Amniotic stem cell (primary cell): ENCODE results near the gene CD160.
"Not testable (repeated sequence)": the region's sequence is repeated elsewhere in the genome, so short reads cannot be mapped to it uniquely, and the experiment has no call there.

ENCODE experiments used
- DNase-seq: peaks from one replicate; lab custom pipeline; 2025; lab: John Stamatoyannopoulos, UW

Gene CD160, protein sequence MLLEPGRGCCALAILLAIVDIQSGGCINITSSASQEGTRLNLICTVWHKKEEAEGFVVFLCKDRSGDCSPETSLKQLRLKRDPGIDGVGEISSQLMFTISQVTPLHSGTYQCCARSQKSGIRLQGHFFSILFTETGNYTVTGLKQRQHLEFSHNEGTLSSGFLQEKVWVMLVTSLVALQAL

DNA sequence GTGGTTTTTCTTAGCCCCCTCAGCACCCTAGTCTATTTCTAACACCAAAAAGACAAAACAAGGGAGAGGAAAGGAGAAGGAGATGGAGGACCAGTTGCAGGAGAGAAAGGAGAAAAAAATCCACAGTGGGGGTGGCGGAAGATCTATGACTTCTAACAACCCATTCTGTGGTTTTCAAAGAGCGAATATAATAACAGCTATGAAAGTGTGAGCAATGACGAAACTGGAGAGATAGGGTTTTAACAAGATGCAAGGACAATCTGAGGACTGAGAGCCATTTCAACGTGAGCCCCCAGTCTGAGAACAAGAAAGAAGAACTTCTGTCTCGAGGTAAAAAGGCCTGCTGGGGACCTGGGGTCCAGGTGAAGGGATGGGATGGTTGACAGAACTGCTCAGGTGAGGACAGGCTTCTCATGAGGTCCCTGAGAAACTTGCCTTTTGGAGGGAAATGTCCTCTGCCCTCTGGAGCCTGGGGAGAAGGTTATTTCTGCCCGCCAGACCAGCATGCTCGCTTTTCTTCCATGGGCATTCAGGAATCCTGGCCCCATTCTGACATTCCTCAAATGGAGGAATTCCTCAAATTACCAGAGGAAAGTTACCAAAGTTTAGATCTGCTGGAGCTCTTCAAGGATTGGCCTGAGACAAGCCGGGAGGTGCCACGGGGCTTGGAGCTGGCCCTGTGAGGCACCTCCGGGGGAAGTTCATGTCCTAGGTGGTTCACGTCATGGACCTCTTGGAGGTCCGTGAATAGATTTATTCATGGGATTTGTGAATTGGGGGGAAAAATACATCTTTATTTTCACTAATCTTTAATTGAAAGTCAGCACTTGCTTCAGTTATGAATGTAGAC lies at the start of gene CD160:
Gene CD160 (plus strand): TSS at position 270 of the 850 bp plus-strand sequence. CDS start 8,829 bp downstream, outside the sequence.
- DNase-seq = no peak

DNA sequence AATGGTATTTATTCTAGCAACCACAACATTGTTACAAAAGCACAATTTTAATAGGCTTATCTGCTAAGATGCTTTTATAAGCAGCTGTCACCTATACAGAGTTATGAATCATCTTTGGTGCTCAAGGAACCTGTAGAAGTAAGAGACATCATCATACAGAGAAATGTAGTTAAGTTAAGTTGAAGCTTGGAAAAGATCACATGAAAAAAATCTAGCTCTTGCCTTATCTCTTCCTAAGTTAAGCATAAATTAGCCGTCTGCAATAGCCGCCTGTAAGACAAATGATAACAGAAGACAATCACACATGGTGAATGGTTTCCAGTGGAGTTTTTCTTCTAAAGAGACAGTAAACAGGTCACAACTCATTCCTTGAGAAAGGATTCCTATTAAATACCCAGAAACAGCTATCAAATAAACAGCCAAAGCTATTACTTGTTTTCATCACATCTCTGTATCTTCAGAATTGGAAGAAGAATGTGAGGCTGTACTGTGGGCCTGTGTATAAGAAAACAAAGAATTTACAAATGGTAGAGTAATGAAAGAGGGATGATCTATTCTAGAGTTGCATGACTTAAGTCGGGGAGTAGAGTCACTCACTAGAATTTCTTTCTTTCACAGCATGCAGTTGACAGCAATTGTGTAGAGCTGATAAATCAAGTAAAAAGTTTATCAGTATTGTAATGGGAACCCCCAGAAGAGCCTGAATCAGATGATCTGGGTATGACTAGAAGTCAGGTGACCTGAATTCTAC lies 48.1 kb upstream of the CD160 start:
- DNase-seq = not testable (repeated sequence)

DNA sequence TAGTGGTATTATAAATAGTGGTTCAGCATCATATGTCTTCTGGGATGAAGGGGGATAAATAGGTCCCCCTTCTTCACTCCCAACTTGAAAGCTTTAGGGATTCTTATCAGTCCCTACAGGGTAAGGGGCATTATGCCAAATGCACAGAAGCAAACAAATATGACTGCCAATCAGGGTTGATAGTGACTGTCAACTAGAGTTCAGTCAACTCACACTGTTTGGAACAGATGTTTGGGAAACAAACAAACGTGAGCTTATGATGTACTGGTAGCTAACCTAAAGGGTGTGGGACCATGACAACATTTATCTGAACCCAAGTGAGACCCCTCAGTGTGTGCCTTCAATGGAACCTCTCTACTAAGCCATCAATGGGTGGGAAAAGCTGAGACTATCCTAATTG lies 46.1 kb upstream of the CD160 start:
- not testable (repeated sequence) for DNase-seq

DNA sequence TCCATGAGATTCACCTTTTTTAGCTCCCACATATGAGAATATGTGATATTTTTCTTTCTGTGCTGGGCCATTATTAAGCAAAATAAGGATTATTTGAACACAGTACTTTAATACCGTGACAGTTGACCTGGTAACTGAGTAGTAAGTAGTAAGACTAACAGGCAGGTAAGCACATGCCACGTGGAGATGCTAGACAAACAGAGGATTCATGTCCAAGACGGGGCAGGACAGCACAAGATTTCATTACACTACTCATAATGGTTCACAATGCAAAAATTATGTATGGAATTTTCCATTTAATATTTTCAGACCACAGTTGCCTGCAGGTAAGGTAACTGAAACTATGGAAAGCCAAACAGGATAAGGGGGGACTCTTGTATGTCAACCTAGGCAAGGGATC lies 34.4 kb upstream of the CD160 start:
- not testable (repeated sequence) for DNase-seq

DNA sequence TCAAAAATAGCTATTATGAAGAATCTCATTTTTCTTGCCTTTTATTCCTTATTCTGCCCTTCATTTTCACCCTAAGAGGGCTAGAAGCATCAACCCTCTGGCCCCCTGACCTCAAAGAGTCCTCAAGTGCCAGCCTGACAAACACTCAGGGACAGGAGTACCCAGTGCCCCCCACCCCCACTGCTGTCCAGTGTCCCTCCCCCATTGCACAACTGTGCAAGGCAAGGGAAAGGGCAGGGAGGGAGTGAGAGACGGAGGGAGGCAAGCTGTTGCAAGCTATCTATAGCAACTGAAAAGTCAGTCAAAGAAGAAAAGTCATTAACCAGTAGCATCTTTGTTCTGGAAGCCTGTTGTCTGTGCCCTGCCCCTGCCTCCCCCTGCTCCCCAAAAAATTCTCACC lies 33.2 kb upstream of the CD160 start:
- not testable (repeated sequence) for DNase-seq

DNA sequence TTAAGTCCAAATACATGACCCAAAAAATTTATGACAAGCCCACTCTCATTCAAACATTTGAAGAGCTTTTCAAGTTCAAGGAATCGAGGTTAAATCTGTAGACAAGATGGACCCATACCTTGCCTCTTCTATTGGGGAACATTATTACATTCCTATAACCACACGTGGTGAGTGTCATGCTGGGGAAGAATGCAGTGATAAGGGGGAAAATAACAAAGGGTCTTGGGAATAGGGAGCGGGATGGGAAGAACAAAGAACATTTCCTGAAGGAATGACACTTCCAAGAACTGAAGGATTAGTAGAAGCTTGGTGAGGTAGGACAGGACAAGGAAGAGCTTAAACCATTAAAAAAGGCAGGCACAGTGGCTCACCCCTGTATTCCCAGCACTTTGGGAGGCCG lies 31.0 kb upstream of the CD160 start:
- DNase-seq = no peak

DNA sequence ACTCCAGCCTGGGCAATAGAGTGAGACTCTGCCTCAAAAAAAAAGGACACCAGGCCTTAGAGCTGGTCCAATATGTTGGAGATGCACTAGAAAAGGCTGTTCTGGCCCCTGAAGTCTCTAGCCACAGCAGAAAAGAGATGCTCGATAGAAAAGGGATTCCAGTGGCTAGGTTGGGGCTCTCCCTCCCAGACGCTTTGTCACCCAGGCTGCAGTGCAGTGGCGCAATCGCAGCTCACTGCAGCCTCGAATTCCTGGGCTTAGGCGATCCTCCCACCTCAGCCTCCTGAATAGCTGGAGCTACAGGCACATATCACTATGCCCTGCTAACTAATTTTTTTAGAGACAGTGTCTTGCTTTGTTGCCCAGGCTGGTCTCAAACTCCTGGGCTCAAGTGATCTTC lies 30.4 kb upstream of the CD160 start:
- no peak for DNase-seq

DNA sequence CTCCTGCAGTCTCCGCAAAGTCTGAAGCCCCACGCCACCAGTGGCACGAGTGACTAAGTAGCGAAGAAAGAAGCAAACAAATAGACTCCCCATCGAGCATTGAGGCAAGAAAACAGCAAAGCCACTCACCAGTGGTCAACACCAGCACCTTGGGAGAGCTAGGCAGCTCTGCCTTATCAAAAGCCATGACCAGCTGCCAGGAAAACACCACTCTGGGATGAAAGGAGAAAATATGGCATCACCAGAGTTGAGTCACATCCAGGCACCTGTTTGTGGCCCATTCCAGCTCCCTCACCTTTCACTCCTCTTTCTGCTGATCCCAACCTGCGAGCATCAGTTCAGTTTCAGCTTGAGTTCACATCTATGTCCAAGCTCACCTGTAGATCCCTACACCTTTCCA lies 29.4 kb upstream of the CD160 start:
- DNase-seq = no peak

DNA sequence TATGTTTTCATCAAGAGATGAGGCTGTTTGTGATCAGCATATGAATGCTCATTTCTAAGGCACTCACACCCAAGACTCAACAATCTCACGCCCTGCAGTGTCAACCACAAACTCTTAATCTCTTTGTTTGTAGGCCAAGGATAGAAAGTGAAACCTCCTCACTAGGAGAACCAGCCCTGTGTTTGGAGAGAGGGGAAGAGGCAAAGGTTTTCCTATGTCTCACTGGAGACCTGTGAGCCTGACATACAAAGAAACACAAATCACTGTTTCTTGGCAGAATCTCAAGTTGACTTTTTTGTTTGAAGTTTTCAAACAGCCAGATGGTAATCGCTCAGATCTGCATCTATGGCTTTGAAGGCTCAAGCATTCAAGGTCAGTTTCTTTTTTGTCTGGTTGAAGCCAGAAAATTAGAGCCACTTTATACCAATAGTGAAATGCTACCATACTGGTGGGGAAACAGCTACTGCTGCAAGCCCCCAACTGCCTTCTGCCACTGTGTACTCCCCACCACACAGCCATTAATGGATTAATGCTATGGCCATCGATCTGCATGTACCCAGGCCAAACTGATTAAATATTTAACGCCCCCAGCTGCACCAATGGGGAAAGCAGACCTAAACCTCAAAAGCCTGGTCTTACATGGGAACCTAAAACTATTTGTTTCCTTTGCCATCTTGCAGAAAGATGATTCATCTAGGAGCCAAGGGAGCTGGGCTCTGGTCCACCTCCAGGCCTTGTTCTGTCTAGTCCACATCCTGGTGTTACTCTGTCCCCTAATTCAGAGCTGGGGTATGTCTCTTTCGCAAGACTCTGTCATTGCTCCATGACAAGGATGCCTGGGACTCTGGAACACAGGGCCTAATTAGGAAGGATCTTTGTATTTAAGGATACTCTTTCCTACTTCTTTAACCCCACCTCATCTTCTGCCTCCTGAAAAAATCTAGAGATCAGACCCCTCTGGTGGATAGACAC lies 28.4 kb upstream of the CD160 start:
- no peak for DNase-seq

DNA sequence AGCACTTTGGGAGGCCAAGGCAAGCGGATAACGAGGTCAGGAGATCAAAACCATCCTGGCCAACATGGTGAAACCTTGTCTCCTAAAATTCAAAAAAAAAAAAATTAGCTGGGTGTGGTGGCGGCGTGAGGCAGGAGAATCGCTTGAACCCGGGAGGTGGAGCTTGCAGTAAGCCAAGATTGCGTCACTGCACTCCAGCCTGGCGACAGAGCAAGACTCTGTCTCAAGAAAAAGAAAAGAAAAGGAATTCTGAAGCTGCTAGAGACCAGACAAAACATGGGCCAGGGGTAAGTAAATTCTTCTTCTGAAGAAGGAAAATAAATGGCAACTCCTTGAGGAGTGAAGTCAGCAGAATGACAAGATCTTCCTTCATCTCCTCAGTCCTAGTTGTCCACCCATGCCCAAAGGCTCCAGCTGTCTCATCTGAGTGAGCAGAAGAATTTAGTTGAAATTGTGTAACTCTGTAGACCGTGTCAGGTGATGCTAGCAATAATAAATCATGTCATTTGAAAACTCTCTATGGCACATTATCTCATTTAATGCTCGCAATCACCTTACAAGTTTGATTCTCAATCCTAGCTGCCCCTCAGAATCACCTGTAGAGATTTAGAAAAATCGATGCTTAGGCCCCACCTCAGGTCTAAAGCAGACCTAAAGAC lies 26.4 kb upstream of the CD160 start:
- DNase-seq = no peak

DNA sequence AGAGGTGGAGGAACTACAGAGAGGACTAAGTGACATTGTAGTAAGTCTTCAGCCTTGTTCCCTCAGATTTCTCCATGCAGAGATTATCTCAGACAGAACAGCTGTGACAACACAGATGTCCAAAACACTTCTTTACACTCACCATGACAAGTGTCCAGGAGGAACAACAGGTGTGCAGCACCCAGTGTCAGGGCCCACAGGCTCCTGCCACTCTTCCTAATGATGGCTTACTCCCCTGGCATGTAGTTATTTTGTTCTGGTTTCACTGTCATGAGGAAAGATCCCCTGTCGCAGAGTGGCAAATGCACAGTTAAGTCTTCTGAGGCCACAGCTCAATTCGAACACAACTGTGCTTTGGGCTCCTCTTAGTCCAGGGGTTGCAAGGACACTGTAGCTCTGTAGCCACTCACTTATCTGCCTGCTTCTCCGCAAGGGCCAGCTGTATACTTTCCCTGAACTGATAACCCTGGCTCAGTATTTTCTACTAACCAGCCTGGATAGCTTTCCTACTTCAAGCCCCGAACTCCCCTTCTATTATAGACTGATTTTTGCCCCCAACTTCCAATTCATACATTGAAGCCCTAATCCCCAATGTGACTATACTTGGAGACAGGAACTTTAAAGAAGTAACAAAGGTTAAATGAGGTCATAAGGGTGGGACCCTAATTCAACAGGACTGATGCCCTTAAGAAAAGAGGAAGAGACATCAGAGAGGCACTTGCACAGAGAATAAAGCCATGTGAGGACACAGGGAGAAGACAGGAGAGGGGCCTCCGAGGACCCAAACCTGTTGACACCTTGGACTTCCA lies 23.3 kb upstream of the CD160 start:
- no peak for DNase-seq

DNA sequence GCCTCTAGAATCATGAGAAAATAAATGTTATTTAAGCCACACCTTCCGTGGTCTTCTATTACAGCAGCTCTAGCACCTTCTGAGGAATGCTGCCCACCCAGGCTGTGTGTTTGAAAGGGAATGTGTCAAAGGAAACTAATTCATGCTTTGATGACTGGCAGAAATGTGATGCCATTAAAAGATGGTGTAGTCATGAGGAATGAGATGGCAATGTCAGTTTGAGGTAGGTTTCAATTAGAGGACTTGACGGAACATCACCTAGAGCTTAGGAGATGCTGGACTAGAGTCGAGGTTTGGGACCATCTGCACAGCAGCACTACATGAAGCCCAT lies 22.7 kb upstream of the CD160 start:
- DNase-seq = no peak

DNA sequence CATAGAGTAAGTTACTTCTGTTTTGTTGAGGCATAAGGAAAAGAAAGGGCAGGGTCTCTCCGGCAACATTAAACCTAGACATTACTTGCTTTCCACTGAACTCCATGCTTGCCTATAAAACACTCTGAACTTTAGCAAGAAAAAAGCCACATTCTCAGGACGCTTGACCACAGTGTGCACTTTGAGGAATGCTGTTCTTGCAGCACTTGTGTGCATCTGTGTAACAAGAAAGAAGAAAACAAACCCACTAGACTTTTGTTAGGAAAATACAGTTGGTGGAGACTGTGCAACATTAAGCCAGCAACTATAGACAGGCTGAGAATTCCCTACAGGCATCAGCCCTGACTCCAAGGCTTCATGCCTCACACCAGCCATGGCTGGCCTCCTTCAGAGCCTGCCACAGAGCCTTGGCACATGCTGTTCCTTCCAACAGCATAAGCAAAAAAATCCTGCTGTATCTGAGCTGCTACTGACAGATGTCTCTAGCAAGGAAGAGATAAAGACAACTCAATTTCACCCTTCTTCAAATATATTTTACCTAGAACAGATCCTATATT lies 17.9 kb upstream of the CD160 start:
- no peak for DNase-seq

DNA sequence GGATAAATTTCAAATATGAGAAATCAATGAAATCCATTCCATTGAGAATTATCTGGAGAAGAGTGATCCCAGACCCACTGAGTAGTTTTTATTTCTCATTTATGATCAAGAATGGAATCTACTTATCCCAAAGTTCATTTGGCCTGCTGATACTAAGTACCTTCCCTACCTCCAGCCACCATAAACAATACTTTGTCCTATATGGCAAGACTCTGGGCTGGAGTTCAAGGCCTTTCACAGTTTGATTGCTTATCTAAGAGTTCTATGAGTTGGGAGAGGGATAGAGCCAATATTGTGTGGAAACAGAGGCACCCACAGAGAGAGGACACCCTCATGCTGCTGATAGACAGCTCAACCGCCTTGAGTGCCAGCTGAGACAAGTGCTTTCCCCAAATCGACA lies 17.2 kb upstream of the CD160 start:
- DNase-seq = no peak

DNA sequence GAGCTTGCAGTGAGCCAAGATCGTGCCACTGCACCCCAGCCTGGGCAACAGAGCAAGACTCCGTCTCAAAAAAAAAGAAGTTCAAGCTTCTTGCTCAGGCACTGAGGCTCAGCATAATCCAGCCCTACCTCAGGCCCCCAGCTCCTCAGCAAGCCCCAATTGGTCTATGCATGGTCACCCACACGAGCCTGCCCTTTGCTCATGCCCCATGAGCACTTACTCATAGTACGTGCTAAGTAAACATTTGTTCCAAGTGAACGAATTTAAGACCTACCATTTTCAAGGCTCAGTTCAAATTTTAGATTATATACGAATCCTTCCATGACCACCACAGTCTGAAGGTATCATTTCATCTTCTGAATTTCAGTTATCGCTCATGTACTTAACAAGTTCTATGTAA lies 16.5 kb upstream of the CD160 start:
- no peak for DNase-seq

DNA sequence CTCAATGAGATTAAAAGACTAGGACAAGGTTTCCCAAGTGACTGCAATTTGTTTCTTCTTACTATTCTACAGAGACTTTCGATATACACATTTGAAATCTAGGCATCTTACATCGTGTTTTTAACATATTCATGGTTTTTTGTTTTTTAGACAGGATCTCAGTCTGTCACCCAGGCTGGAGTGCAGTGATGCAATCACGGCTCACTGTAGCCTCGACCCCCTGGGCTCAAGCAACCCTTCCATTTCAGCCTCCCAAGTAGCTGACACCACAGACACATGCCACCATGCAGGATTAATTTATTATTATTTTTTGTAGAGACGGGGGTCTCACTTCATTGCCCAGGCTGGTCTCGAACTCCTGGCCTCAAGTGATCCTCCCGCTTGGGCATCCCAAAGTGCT lies 13.7 kb upstream of the CD160 start:
- no peak for DNase-seq

DNA sequence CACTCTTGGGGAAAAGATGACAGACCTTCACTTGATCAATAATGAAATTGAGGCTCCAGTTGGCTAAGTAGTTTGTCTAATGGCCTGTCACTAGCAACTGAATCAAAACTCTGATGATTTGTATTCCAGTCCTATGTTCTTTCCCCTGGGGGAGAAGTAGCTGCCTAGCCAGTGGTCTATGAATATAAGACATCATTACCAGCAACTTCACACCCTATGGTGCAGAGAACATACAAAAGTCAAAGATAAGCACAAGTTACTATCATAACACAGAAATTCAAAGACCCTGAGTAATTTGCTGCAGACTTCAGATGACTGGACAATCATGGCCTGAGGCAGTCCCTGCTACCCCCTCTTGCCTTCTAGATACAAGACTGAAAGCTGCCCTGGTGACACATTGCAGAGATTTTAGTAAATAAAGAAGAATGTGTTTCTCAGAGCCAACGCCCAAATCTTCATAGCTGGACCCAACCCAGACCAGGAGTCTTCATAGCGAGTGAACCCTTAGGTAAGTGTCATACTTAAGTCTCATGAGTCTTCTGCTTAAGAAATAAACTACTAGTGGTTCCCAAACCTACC lies 13.1 kb upstream of the CD160 start:
- peak; percentile 28 for DNase-seq

DNA sequence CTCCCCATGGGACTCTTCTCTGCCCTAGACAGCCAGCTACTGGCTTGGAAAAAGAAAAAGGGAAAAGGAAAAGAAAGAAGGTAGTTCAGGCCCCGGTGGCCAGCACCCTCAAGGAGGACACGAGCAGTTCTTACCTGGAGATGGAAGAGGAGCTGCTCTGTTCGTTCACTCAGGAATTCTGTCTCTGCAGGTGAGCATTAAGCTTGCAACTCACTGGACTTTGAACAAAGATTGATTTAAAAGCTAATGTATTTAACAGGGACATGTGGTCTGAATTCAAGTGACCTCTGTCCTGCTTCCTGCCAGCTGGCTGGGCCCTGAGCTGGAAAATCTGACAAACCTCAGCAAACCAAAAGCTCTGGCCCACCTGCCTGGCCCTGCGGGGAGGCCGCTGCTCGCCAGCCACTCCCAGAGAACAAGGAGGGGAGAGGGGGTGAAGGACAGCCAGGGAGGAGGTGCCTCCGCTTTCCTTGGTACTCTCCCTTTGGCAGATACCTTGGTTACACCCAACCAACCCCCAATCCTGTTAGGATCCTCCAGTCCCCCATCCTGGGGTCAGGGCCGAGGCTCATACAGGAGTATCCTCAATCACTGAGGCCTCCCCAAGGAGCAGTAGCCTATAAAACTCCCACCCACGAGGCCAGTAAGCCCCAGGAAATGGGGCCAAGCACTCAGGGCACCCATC lies 12.0 kb upstream of the CD160 start, which contains the start of gene PDZK1:
Gene PDZK1 (minus strand): TSS at position 186 of the 685 bp plus-strand sequence. CDS start 19,347 bp downstream, outside the sequence.
- DNase-seq = no peak

DNA sequence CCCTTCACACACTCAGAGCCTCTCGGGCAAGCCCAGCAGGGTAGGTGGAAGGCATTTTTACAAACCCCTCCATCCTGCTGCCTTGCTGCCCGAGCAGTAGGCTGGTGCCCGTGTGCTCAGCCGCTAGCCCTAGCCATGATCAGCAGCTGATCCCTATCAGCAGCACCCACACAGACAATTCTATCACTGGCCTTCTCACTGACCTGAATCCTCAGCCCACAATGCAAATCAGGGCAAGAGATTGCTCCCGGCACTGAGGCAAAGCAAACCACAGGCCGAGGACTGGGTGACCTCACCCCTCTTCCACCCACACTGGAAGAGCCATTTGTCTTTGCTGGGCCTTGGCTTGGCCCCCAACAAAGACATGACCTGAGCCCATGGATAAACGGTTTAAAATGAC lies 11.2 kb upstream of the CD160 start:
- DNase-seq = no peak
